ENCODE data around the gene ZNF18.

ZNF18 gene

GRCh38 chr17:12022310-12022709 is 25.0 kb upstream of the ZNF18 start:
- Histone ChIP-seq H3K36me3 (ENCODE audit: insufficient read depth, low read length) (no peaks in the 10 kb centered on the region), H3K4me1 (ENCODE audit: insufficient read depth, low read length) (peaks cover 30% of the 10 kb centered on the region), H3K9me3 (ENCODE audit: low read length) (no peaks in the 10 kb centered on the region), H3K27me3 (ENCODE audit: control insufficient read depth in 1 of 2, insufficient read depth in 2 of 2, low read length in 2 of 2) (no peaks in the 10 kb centered on the region), H3K4me3 (ENCODE audit: low read depth in 1 of 2, low read length in 2 of 2) (no peak overlapping the region), H3K9ac (ENCODE audit: low read length) (no peak overlapping the region), H3K27ac (ENCODE audit: low read depth, low read length) (no peak overlapping the region)

DNA sequence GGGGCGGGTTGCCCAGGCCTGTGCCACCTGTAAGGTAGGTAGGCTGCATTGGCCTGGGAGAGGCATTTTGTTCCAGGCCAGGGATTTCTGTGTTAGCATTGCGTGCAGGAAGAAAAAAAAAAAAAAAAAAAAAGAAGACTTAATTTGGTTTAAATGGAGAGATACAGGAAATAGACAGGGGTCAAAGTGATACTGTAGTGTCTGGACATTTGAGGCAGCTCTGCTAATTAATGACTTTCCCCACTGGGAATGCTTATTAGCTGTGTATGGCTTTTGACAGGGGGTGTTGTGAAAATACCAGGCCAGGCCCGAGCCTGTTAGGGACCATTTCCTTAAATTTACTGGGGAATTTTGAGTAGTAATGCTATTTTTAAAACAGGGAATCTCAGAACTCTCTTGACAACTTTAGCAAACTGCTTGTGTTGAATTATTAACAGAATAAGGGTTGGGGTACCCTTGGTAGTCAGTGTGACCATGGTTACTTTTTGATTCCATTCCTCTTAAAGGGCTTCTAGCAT is 24.4 kb upstream of the ZNF18 start:
- peak overlapping the region; percentile 29 for H3K27ac ChIP-seq (ENCODE audit: low read depth, low read length)
- H3K27me3 ChIP-seq (ENCODE audit: control insufficient read depth in 1 of 2, insufficient read depth in 2 of 2, low read length in 2 of 2): no peaks in the 10 kb centered on the region
- no peaks in the 10 kb centered on the region for H3K36me3 ChIP-seq (ENCODE audit: insufficient read depth, low read length)
- H3K9ac ChIP-seq (ENCODE audit: low read length): peak overlapping the region; percentile 1
- no peaks in the 10 kb centered on the region for H3K9me3 ChIP-seq (ENCODE audit: low read length)
- H3K4me1 ChIP-seq (ENCODE audit: insufficient read depth, low read length): peaks cover 30% of the 10 kb centered on the region
- peak overlapping the region; percentile 62 to 86 for H3K4me3 ChIP-seq (ENCODE audit: low read depth in 1 of 2, low read length in 2 of 2)

GRCh38 chr17:12020642-12021622 is 23.7 kb upstream of the ZNF18 start, which contains the start of gene MAP2K4:
TSS of gene MAP2K4 (plus strand) at chr17:12020877. CDS start at chr17:12020887, 10 bp downstream.
- H3K9ac ChIP-seq (ENCODE audit: low read length): peak within 1 kb of the TSS; percentile 65
- H3K4me1 ChIP-seq (ENCODE audit: insufficient read depth, low read length): peaks cover 30% of the 10 kb centered on the region
- H3K27ac ChIP-seq (ENCODE audit: low read depth, low read length): peak within 1 kb of the TSS; percentile 82
- H3K36me3 ChIP-seq (ENCODE audit: insufficient read depth, low read length): no peaks in the 10 kb centered on the region
- H3K27me3 ChIP-seq (ENCODE audit: control insufficient read depth in 1 of 2, insufficient read depth in 2 of 2, low read length in 2 of 2): no peaks in the 10 kb centered on the region
- peak within 1 kb of the TSS; percentile 62 to 86 for H3K4me3 ChIP-seq (ENCODE audit: low read depth in 1 of 2, low read length in 2 of 2)
- no peaks in the 10 kb centered on the region for H3K9me3 ChIP-seq (ENCODE audit: low read length)

GRCh38 chr17:12007466-12007865 is 10.2 kb upstream of the ZNF18 start:
- H3K27ac ChIP-seq (ENCODE audit: low read depth, low read length): no peak overlapping the region
- H3K4me1 ChIP-seq (ENCODE audit: insufficient read depth, low read length): no peaks in the 10 kb centered on the region
- H3K4me3 ChIP-seq (ENCODE audit: low read depth in 1 of 2, low read length in 2 of 2): no peak overlapping the region
- H3K9me3 ChIP-seq (ENCODE audit: low read length): no peaks in the 10 kb centered on the region
- H3K27me3 ChIP-seq (ENCODE audit: control insufficient read depth in 1 of 2, insufficient read depth in 2 of 2, low read length in 2 of 2): no peaks in the 10 kb centered on the region
- H3K9ac ChIP-seq (ENCODE audit: low read length): no peak overlapping the region
- no peaks in the 10 kb centered on the region for H3K36me3 ChIP-seq (ENCODE audit: insufficient read depth, low read length)

- Histone ChIP-seq H3K27me3 (ENCODE audit: control insufficient read depth in 1 of 2, insufficient read depth in 2 of 2, low read length in 2 of 2) (no peaks in the 10 kb centered on the region), H3K9ac (ENCODE audit: low read length) (no peak overlapping the region), H3K4me1 (ENCODE audit: insufficient read depth, low read length) (no peaks in the 10 kb centered on the region), H3K4me3 (ENCODE audit: low read depth in 1 of 2, low read length in 2 of 2) (no peak overlapping the region), H3K36me3 (ENCODE audit: insufficient read depth, low read length) (no peaks in the 10 kb centered on the region), H3K27ac (ENCODE audit: low read depth, low read length) (no peak overlapping the region), H3K9me3 (ENCODE audit: low read length) (no peaks in the 10 kb centered on the region)
These were observed 2.4 kb upstream of the ZNF18 start for GRCh38 chr17:11999696-12000095.

DNA sequence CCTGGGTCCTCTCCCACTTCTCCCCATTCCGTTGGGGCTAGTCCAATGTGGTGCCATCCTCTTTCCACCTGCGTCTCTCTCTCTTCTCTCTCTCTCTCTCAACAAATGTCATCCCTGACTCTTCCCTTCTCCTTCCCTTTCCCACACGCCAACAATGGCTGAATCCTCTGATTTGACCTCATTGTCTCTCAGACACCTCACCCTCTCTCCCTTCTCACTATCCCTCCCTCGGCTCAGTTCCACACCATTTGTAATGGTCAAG is 628 bp upstream of the ZNF18 start:
- peak overlapping the region; percentile 97 for H3K27ac ChIP-seq (ENCODE audit: low read depth, low read length)
- H3K4me1 ChIP-seq (ENCODE audit: insufficient read depth, low read length): no peaks in the 10 kb centered on the region
- no peaks in the 10 kb centered on the region for H3K9me3 ChIP-seq (ENCODE audit: low read length)
- no peaks in the 10 kb centered on the region for H3K27me3 ChIP-seq (ENCODE audit: control insufficient read depth in 1 of 2, insufficient read depth in 2 of 2, low read length in 2 of 2)
- H3K36me3 ChIP-seq (ENCODE audit: insufficient read depth, low read length): no peaks in the 10 kb centered on the region
- peak overlapping the region; percentile 93 to 94 for H3K4me3 ChIP-seq (ENCODE audit: low read depth in 1 of 2, low read length in 2 of 2)
- H3K9ac ChIP-seq (ENCODE audit: low read length): no peak overlapping the region

DNA sequence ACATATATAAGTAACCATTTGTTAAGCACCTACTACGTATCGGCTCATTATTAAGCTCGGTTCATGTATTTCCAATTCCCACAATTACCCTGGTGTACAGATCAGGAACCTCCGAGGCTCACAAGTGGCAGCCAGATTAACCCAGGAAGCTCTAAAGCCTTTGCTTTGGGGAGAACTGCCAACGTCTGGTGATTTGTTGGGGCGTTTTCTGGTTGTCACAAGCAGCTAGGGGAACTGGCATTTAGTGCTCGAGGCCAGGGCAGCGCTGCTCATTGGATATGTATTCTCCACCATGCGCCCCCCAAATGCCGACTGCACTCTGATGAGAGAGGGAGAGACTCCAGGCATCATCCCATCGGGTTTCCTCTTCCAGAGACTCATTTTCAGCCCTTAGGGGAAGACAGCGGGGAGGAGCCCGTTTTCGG is 541 bp downstream of the ZNF18 start:
- Histone ChIP-seq H3K9ac (ENCODE audit: low read length) (peak overlapping the region; percentile 78), H3K27ac (ENCODE audit: low read depth, low read length) (peak overlapping the region; percentile 97), H3K4me3 (ENCODE audit: low read depth in 1 of 2, low read length in 2 of 2) (peak overlapping the region; percentile 80 to 93)

DNA sequence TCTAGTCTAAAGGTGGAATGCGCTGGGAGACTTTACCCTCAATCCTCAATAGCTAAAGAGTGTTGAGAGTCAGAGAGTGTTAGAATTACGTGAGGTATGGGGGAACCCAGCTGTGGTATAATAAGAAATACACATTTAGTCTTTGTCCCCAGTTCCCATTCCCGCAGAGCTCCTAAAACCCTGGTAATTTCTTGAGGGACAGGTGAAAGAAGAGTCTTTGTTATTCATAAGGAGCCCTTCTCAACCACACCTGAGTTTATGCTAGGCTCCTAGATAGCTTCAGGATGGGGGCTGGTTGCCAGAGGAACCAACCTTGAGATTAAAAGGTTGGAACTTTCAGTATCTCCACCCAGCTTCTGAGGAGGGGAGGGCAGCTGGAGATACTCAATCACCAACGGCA is 5.8 kb downstream of the ZNF18 start:
- Histone ChIP-seq H3K9ac (ENCODE audit: low read length) (no peak overlapping the region), H3K9me3 (ENCODE audit: low read length) (no peaks in the 10 kb centered on the region), H3K4me3 (ENCODE audit: low read depth in 1 of 2, low read length in 2 of 2) (no peak overlapping the region), H3K27me3 (ENCODE audit: control insufficient read depth in 1 of 2, insufficient read depth in 2 of 2, low read length in 2 of 2) (no peaks in the 10 kb centered on the region), H3K36me3 (ENCODE audit: insufficient read depth, low read length) (peaks cover 24% of the 10 kb centered on the region), H3K27ac (ENCODE audit: low read depth, low read length) (no peak overlapping the region), H3K4me1 (ENCODE audit: insufficient read depth, low read length) (no peaks in the 10 kb centered on the region)

More for the DNA sequence above, 541 bp downstream of the ZNF18 start:
- H3K9me3 ChIP-seq (ENCODE audit: low read length): no peaks in the 10 kb centered on the region
- peaks cover 8% of the 10 kb centered on the region for H3K36me3 ChIP-seq (ENCODE audit: insufficient read depth, low read length)
- H3K4me1 ChIP-seq (ENCODE audit: insufficient read depth, low read length): no peaks in the 10 kb centered on the region
- H3K27me3 ChIP-seq (ENCODE audit: control insufficient read depth in 1 of 2, insufficient read depth in 2 of 2, low read length in 2 of 2): no peaks in the 10 kb centered on the region

- H3K27me3 ChIP-seq (ENCODE audit: control insufficient read depth in 1 of 2, insufficient read depth in 2 of 2, low read length in 2 of 2): no peaks in the 10 kb centered on the region
- peaks cover 24% of the 10 kb centered on the region for H3K36me3 ChIP-seq (ENCODE audit: insufficient read depth, low read length)
- H3K9me3 ChIP-seq (ENCODE audit: low read length): no peaks in the 10 kb centered on the region
- H3K27ac ChIP-seq (ENCODE audit: low read depth, low read length): no peak overlapping the region
- no peak overlapping the region for H3K4me3 ChIP-seq (ENCODE audit: low read depth in 1 of 2, low read length in 2 of 2)
- H3K9ac ChIP-seq (ENCODE audit: low read length): no peak overlapping the region
- H3K4me1 ChIP-seq (ENCODE audit: insufficient read depth, low read length): no peaks in the 10 kb centered on the region
These were observed 6.8 kb downstream of the ZNF18 start for GRCh38 chr17:11990363-11990983.

GRCh38 chr17:11986942-11987329 is 10.3 kb downstream of the ZNF18 start:
- Histone ChIP-seq H3K9ac (ENCODE audit: low read length) (no peak overlapping the region), H3K4me1 (ENCODE audit: insufficient read depth, low read length) (no peaks in the 10 kb centered on the region), H3K36me3 (ENCODE audit: insufficient read depth, low read length) (peaks cover 39% of the 10 kb centered on the region), H3K27ac (ENCODE audit: low read depth, low read length) (no peak overlapping the region), H3K27me3 (ENCODE audit: control insufficient read depth in 1 of 2, insufficient read depth in 2 of 2, low read length in 2 of 2) (no peaks in the 10 kb centered on the region), H3K4me3 (ENCODE audit: low read depth in 1 of 2, low read length in 2 of 2) (no peak overlapping the region), H3K9me3 (ENCODE audit: low read length) (no peaks in the 10 kb centered on the region)

DNA sequence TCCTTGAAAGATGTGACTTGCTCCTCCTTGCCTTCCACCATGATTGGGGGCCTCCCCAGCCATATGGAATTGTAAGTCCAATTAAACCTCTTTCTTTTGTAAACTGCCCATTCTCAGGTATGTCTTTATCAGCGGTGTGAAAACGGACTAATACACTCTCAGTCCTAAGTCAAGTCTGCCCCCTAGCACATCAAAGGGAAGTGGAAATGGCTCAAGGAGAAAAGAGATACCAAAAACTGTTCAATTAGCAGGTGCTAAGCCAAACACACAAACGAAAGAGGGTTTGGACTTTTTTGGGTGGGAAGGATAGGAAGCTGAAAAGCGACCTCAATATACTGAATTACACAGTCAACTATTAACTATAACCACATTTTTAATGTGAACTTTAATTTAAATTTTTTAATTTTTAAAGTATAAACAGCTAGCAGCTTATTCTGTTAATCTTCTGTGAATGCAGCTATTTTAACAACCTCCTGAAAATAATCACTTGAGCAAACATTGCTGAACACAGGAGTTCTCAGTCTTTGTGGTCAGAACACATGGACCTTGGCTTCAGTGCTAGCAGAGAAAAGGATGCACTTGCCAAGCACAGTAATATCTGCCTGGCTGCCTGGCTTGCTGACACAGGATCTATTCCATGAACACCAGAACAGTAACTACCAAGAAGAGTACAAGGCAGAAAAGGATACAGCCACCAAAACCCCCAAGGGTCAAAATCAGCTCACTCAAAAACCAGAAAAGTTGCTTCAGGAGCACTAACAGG is 10.9 kb downstream of the ZNF18 start:
- Histone ChIP-seq H3K36me3 (ENCODE audit: insufficient read depth, low read length) (peaks cover 37% of the 10 kb centered on the region), H3K9ac (ENCODE audit: low read length) (no peak overlapping the region), H3K9me3 (ENCODE audit: low read length) (no peaks in the 10 kb centered on the region), H3K4me3 (ENCODE audit: low read depth in 1 of 2, low read length in 2 of 2) (no peak overlapping the region), H3K4me1 (ENCODE audit: insufficient read depth, low read length) (no peaks in the 10 kb centered on the region), H3K27me3 (ENCODE audit: control insufficient read depth in 1 of 2, insufficient read depth in 2 of 2, low read length in 2 of 2) (no peaks in the 10 kb centered on the region), H3K27ac (ENCODE audit: low read depth, low read length) (no peak overlapping the region)
